K562 (cell line): ENCODE measurements around the gene FANCF. TPM values are rescaled to one million over a fixed set of nuclear protein-coding genes. Genes with fewer than 3 reads are reported as not detected.

Experiments
- ATAC-seq: fragments of 200-7000 bp; cut with Tn5 transposase; 3 replicates; pipeline ENCODE4 v1.9.1; 2020; ENCODE audit warnings: moderate library complexity
- BruUV-seq: library from RNA; stranded (reverse); fragments of 400-500 nt; replicated peaks from 2 replicates; lab custom pipeline; 2021; lab: Mats Ljungman, UMichigan
- CTCF ChIA-PET: fragments of 300-600 bp; formaldehyde crosslinking; extraction: SDS; loops from one replicate; lab custom pipeline; 2021; ENCODE audit warnings: low intra/inter-chr PET ratio; lab: Yijun Ruan, JAX
- POLR2A ChIA-PET: fragments of 300-600, 350-650 bp; sonication (Branson Sonifier 250); formaldehyde crosslinking; extraction: SDS; loops from one replicate; lab custom pipeline; 2021; ENCODE audit warnings: antibody characterized with exemption, inconsistent platforms; lab: Yijun Ruan, JAX
- DNase-seq, 4 experiments: peaks; one replicate each; pipeline versions ENCODE4 v3.0.0 to v3.0.0-alpha.2; 2011 to 2018; ENCODE audit warnings: low spot score in 3 of 4, mixed read lengths in 3 of 4; ENCODE audit errors: extremely low read depth in 1 of 4
- FAIRE-seq: peaks from 2 replicates; lab custom pipeline; 2011; peaks lifted over from hg19 to GRCh38; lab: Jason Lieb, UNC
- H2AFZ ChIP-seq: 2 replicates; pipeline ENCODE4 v1.6.0; 2011; ENCODE audit warnings: low read depth, low read length, control low read depth, inconsistent platforms
- H3K27ac ChIP-seq: fragments of 200-600 bp; 3 replicates; pipeline ENCODE4 v1.8.0; 2011; ENCODE audit warnings: low read depth, mild to moderate bottlenecking, control low read depth, inconsistent platforms, low read length, moderate library complexity, mixed read lengths; ENCODE audit errors: extremely low read depth
- H3K27me3 ChIP-seq, 2 experiments: fragments of 300-600 bp in 1 of 2; 2 replicates in 1 of 2; 3 replicates in 1 of 2; pipeline versions ENCODE4 v1.6.0 to v1.8.0; 2011; ENCODE audit warnings: inconsistent platforms in 2 of 2, low read length in 2 of 2, mild to moderate bottlenecking in 1 of 2, mixed read lengths in 1 of 2, moderate library complexity in 1 of 2; ENCODE audit not compliant: control insufficient read depth in 2 of 2, insufficient read depth in 2 of 2
- H3K36me3 ChIP-seq: fragments of 300-600 bp; 3 replicates; pipeline ENCODE4 v1.8.0; 2011; ENCODE audit warnings: mild to moderate bottlenecking, low read length, inconsistent platforms; ENCODE audit not compliant: control insufficient read depth, insufficient read depth
- H3K4me1 ChIP-seq, 2 experiments: fragments of 200-600 bp in 1 of 2; replicated peaks in 1 of 2; 2 replicates in 1 of 2; 3 replicates in 1 of 2; pipeline versions ENCODE4 v1.5.1 to v1.8.0; 2011; ENCODE audit warnings: inconsistent platforms in 2 of 2, low read length in 2 of 2, mild to moderate bottlenecking in 1 of 2, mixed read lengths in 1 of 2, moderate library complexity in 1 of 2; ENCODE audit not compliant: control insufficient read depth in 2 of 2, insufficient read depth in 2 of 2
- H3K4me2 ChIP-seq: 2 replicates; pipeline ENCODE4 v1.6.1; 2011; ENCODE audit warnings: low read length, control low read depth, inconsistent platforms, mixed read lengths; ENCODE audit not compliant: insufficient read depth
- H3K4me3 ChIP-seq: fragments of 200-600 bp; sonication (generic), shearing (Covaris generic); 2 replicates; pipeline ENCODE4 v1.5.1; 2016; ENCODE audit warnings: control low read depth, inconsistent platforms
- H3K79me2 ChIP-seq: fragments of 200-600 bp; 3 replicates; pipeline ENCODE4 v1.8.0; 2011; ENCODE audit warnings: low read length, inconsistent platforms; ENCODE audit not compliant: control insufficient read depth, insufficient read depth
- H3K9ac ChIP-seq, 2 experiments: 2 replicates each; pipeline versions ENCODE4 v1.6.0 to v1.6.1; 2011; ENCODE audit warnings: low read depth in 2 of 2, low read length in 2 of 2, control low read depth in 1 of 2, inconsistent platforms in 1 of 2, mild to moderate bottlenecking in 1 of 2, mixed read lengths in 1 of 2; ENCODE audit not compliant: insufficient read depth in 1 of 2
- H3K9me1 ChIP-seq: one replicate; pipeline ENCODE4 v1.6.0; 2011; ENCODE audit warnings: inconsistent platforms, mild to moderate bottlenecking, low read length, moderate library complexity; ENCODE audit not compliant: control insufficient read depth, insufficient read depth
- H3K9me3 ChIP-seq: replicated peaks from 2 replicates; pipeline ENCODE4 v1.5.1; 2011; ENCODE audit warnings: low read depth, low read length, inconsistent platforms; ENCODE audit not compliant: control insufficient read depth, insufficient read depth
- H4K20me1 ChIP-seq: replicated peaks from 2 replicates; pipeline ENCODE4 v1.6.1; 2011; ENCODE audit warnings: low read length, inconsistent platforms, mixed read lengths; ENCODE audit not compliant: control insufficient read depth, insufficient read depth
- CEBPZ ChIP-seq: fragments of 150-350 bp; IDR thresholded peaks from 2 replicates; pipeline ENCODE4 v1.6.1; 2014; ENCODE audit warnings: low read depth, mild to moderate bottlenecking, low read length, borderline replicate concordance
- CREB1 ChIP-seq, 2 experiments: sonication (generic) in 1 of 2; formaldehyde crosslinking in 1 of 2; IDR thresholded peaks; 2 replicates each; pipeline versions ENCODE4 v1.6.1 to v1.8.0; 2012 to 2022; ENCODE audit warnings: inconsistent platforms in 1 of 2, mild to moderate bottlenecking in 1 of 2, missing genetic modification reagents in 1 of 2, moderate library complexity in 1 of 2
- CTBP1 ChIP-seq: fragments of 450-650 bp; IDR thresholded peaks from 2 replicates; pipeline ENCODE4 v1.6.1; 2016; ENCODE audit warnings: borderline replicate concordance
- ETS2 ChIP-seq: IDR thresholded peaks from 2 replicates; pipeline ENCODE4 v1.6.1; 2016; ENCODE audit warnings: borderline replicate concordance, missing genetic modification characterization, mild to moderate bottlenecking, moderate library complexity, missing compliant biosample characterization; ENCODE audit not compliant: poor library complexity, severe bottlenecking
- ETV1 ChIP-seq: fragments of 450-650 bp; conservative IDR thresholded peaks from 2 replicates; pipeline ENCODE4 v1.6.1; 2016; ENCODE audit warnings: missing genetic modification characterization, control low read depth, low read depth, missing compliant biosample characterization
- HINFP ChIP-seq: fragments of 450-650 bp; conservative IDR thresholded peaks from 2 replicates; pipeline ENCODE4 v1.6.1; 2016; ENCODE audit warnings: missing genetic modification characterization, low read depth, mild to moderate bottlenecking, control low read depth, missing compliant biosample characterization
- HMG20A ChIP-seq: fragments of 450-650 bp; formaldehyde crosslinking; conservative IDR thresholded peaks from 2 replicates; pipeline ENCODE4 v1.4.0; 2020; ENCODE audit warnings: mild to moderate bottlenecking, mixed read lengths
- MBD2 ChIP-seq: sonication (generic); IDR thresholded peaks from 2 replicates; pipeline ENCODE4 v1.6.1; 2016; ENCODE audit warnings: low read depth, borderline replicate concordance
- RAD21 ChIP-seq, 2 experiments: fragments of 250-450 bp in 1 of 2; fragments of 450-650 bp in 1 of 2; sonication (Bioruptor Pico) in 1 of 2; formaldehyde crosslinking in 1 of 2; IDR thresholded peaks in 1 of 2; conservative IDR thresholded peaks in 1 of 2; 2 replicates each; pipeline versions ENCODE4 v1.4.0 to v1.8.0; 2020 to 2022; ENCODE audit warnings: mild to moderate bottlenecking in 2 of 2, moderate library complexity in 1 of 2
- TFAM ChIP-seq: fragments of 250-450 bp; sonication (Bioruptor Pico); conservative IDR thresholded peaks from 2 replicates; pipeline ENCODE4 v1.5.0; 2021; ENCODE audit warnings: mild to moderate bottlenecking, moderate library complexity
- TRIM24 ChIP-seq, 2 experiments: fragments of 450-650 bp; IDR thresholded peaks; 2 replicates each; pipeline ENCODE4 v1.6.1; 2016
- ZBTB12 ChIP-seq: fragments of 250-450 bp; sonication (Bioruptor Pico); IDR thresholded peaks from 2 replicates; pipeline ENCODE4 v1.4.0; 2020
- ZNF274 ChIP-seq: IDR thresholded peaks from 2 replicates; pipeline ENCODE4 v1.6.1; 2011; ENCODE audit warnings: low read depth, mild to moderate bottlenecking, low read length, moderate library complexity, borderline replicate concordance
- WGBS: fragments of 100-300 bp; shearing (Covaris generic); methylation state at CpG from one replicate; pipeline ENCODE4 v1.1.6; 2016; ENCODE audit warnings: low coverage, mixed read lengths; ENCODE audit not compliant: insufficient coverage; ENCODE audit errors: missing lambda C conversion rate; 5-methylcytosine and 5-hydroxymethylcytosine counted together
- in situ Hi-C: fragments of 300-500 bp; cut with MboI; formaldehyde crosslinking; loops from 4 replicates; pipeline ENCODE4 v1.15.0; 2018; ENCODE audit warnings: inconsistent platforms, mixed read lengths
- intact Hi-C: fragments of 100-400 bp; cut with micrococcal nuclease; formaldehyde crosslinking; loops from 2 replicates; pipeline ENCODE4 v1.14.2; 2022
- polyA plus RNA-seq, 8 experiments: library from polyadenylated mRNA; depleted of rRNA in 4 of 8; stranded (reverse) in 5 of 8; unstranded in 3 of 8; fragments of >200 nt; fragmentation: Nextera tagmentation in 2 of 8; fragmentation: Illumina TruSeq in 1 of 8; extraction: Ambion mirVana in 2 of 8; extraction: Trizol in 1 of 8; gene quantifications; 2 replicates each; pipeline versions ENCODE4 v1.2.1 to v1.2.3, GENCODE V29; 2011 to 2014; ENCODE audit warnings: inconsistent platforms in 1 of 8, missing spikeins in 1 of 8
- total RNA-seq, 7 experiments: library from RNA; depleted of rRNA in 6 of 7; stranded (reverse); fragments of >200 nt in 6 of 7; fragmentation: Illumina TruSeq in 2 of 7; extraction: Trizol in 2 of 7; gene quantifications; 2 replicates each; pipeline versions ENCODE4 v1.2.1 to v1.2.3, GENCODE V29; 2011 to 2021; ENCODE audit warnings: low replicate concordance in 1 of 7

FANCF gene
- total and polyA plus RNA-seq, 9 of the 15 experiments (the other 6 are each of a cell fraction or from before 2014, with no cell fraction given) = 0.99 to 10.3 (median 7.5) TPM

GRCh38 chr11:22581354-22582150 lies 44.1 kb downstream of the FANCF start (continued):
- TF ChIP-seq CEBPZ = no peak

- no peaks in the 10 kb centered on the region for H4K20me1 ChIP-seq
- H3K4me3 ChIP-seq = no peak overlapping the region
- no peaks in the 10 kb centered on the region for H3K36me3 ChIP-seq
- CTCF ChIA-PET = no interaction called here
- WGBS = 0% methylated on average over 2 of the region's 2 CpGs
- in situ Hi-C loops (no loop called here), intact Hi-C loops (no loop called here)
- no peaks in the 10 kb centered on the region for H3K9me1 ChIP-seq
- no peak overlapping the region for H3K4me2 ChIP-seq
- ATAC-seq = no peak
- H3K9ac ChIP-seq = no peak overlapping the region
- H2AFZ ChIP-seq = no peak overlapping the region
- no peak for DNase-seq
- no TSS peak for BruUV-seq
- H3K4me1 ChIP-seq = no peaks in the 10 kb centered on the region
- H3K9me3 ChIP-seq = no peaks in the 10 kb centered on the region
- POLR2A ChIA-PET = interaction anchor here (0.6 to 0.9 kb wide), 2 partner anchors 45 to 251 kb away, joined by 3 read pairs; partner anchors contain the start of gene SVIP
- FAIRE-seq = no peak
- H3K79me2 ChIP-seq = no peaks in the 10 kb centered on the region
- H3K27me3 ChIP-seq = no peaks in the 10 kb centered on the region
- H3K27ac ChIP-seq = no peak overlapping the region
- no peak for TF ChIP-seq HINFP (tag)
- no peak for TF ChIP-seq ETV1
- TF ChIP-seq ZBTB12 (CRISPR knock-in tag) = no peak
- no peak for TF ChIP-seq ZNF274
- TF ChIP-seq CREB1 (IDR thresholded peaks at IDR 0.05) = no peak
- TF ChIP-seq CREB1 (CRISPR knock-in tag; IDR thresholded peaks at IDR 0.05) = no peak
- no peak for TF ChIP-seq CTBP1
- TF ChIP-seq ETS2 (tag) = no peak
- no peak for TF ChIP-seq TFAM (CRISPR knock-in tag)
- TF ChIP-seq TRIM24 (IDR thresholded peaks at IDR 0.05) = no peak
- no peak for TF ChIP-seq MBD2
- TF ChIP-seq RAD21 (CRISPR knock-in tag; conservative IDR thresholded peaks at IDR 0.05 in 1 of 2, IDR thresholded peaks at IDR 0.05 in 1 of 2) = no peak
- no peak for TF ChIP-seq HMG20A (CRISPR knock-in tag)
These were observed 47.8 kb downstream of the FANCF start for GRCh38 chr11:22577854-22578253.
